ENCODE results near the gene ZNF587. TPM values are rescaled to one million over a fixed set of nuclear protein-coding genes. Genes with fewer than 3 reads are reported as not detected.
"Not testable (repeated sequence)": the region's sequence is repeated elsewhere in the genome, so short reads cannot be mapped to it uniquely, and the experiment has no call there.

Gene ZNF587
- total and polyA plus RNA-seq, 2 donors from 2014 or later: 3.7 to 37.3 TPM

- no peak overlapping the region for H3K27ac ChIP-seq (ENCODE audit: low read depth in 2 of 2, low read length in 2 of 2)
- H3K4me3 ChIP-seq (ENCODE audit: low read length in 3 of 3): no peak overlapping the region
- no peak for TF ChIP-seq CTCF (IDR thresholded peaks at IDR 0.05; ENCODE audit: borderline replicate concordance, extremely low read depth, insufficient read depth)
- no peaks in the 10 kb centered on the region for H3K27me3 ChIP-seq (ENCODE audit: control insufficient read depth, insufficient read depth, low read length)
- intact Hi-C loops (cut with DNase I): no loop called here
- H3K36me3 ChIP-seq (ENCODE audit: control insufficient read depth in 2 of 3, insufficient read depth in 3 of 3, low read length in 3 of 3): peaks cover 16 to 34% (median 25%) of the 10 kb centered on the region in 3 donors
- H3K4me1 ChIP-seq (ENCODE audit: control insufficient read depth in 2 of 3, insufficient read depth in 2 of 3, low read depth in 1 of 3, low read length in 3 of 3): no peaks in the 10 kb centered on the region
- FAIRE-seq (no peak), DNase-seq (no peak)
- peaks cover 14 to 46% (median 19%) of the 10 kb centered on the region in 3 donors for H3K9me3 ChIP-seq (ENCODE audit: control insufficient read depth in 2 of 3, insufficient read depth in 1 of 3, low read length in 3 of 3)
- no peak overlapping the region for H3K9ac ChIP-seq (ENCODE audit: low read length in 3 of 3)
Observed at GRCh38 chr19:57872450-57872849, 22.8 kb downstream of the ZNF587 start.

- H3K27me3 ChIP-seq (ENCODE audit: control insufficient read depth, insufficient read depth, low read length); H3K27ac ChIP-seq (ENCODE audit: low read depth in 2 of 2, low read length in 2 of 2); H3K9ac ChIP-seq (ENCODE audit: low read length in 3 of 3); DNase-seq; intact Hi-C loops (cut with DNase I); FAIRE-seq; H3K4me1 ChIP-seq (ENCODE audit: control insufficient read depth in 2 of 3, insufficient read depth in 2 of 3, low read depth in 1 of 3, low read length in 3 of 3): not testable (repeated sequence)
- Histone ChIP-seq H3K9me3 (ENCODE audit: control insufficient read depth in 2 of 3, insufficient read depth in 1 of 3, low read length in 3 of 3) (peaks cover 11 to 46% (median 17%) of the 10 kb centered on the region in 3 donors), H3K36me3 (ENCODE audit: control insufficient read depth in 2 of 3, insufficient read depth in 3 of 3, low read length in 3 of 3) (peaks cover 11 to 29% (median 19%) of the 10 kb centered on the region in 3 donors), H3K4me3 (ENCODE audit: low read length in 3 of 3) (peak overlapping the region in 1 of 3 donors; percentile 18)
Observed at GRCh38 chr19:57873883-57874799, 24.5 kb downstream of the ZNF587 start.

GRCh38 chr19:57886046-57886445 is 36.4 kb downstream of the ZNF587 start:
- no peak for DNase-seq
- intact Hi-C loops (cut with DNase I): no loop called here

More at GRCh38 chr19:57886046-57886445, 36.4 kb downstream of the ZNF587 start:
- Histone ChIP-seq H3K27me3 (ENCODE audit: control insufficient read depth, insufficient read depth, low read length) (no peaks in the 10 kb centered on the region), H3K9ac (ENCODE audit: low read length in 3 of 3) (no peak overlapping the region), H3K36me3 (ENCODE audit: control insufficient read depth in 2 of 3, insufficient read depth in 3 of 3, low read length in 3 of 3) (peaks cover 0 to 9% (median 0%) of the 10 kb centered on the region in 3 donors), H3K9me3 (ENCODE audit: control insufficient read depth in 2 of 3, insufficient read depth in 1 of 3, low read length in 3 of 3) (no peaks in the 10 kb centered on the region), H3K4me3 (ENCODE audit: low read length in 3 of 3) (no peak overlapping the region), H3K27ac (ENCODE audit: low read depth in 2 of 2, low read length in 2 of 2) (no peak overlapping the region), H3K4me1 (ENCODE audit: control insufficient read depth in 2 of 3, insufficient read depth in 2 of 3, low read depth in 1 of 3, low read length in 3 of 3) (peaks cover 2 to 5% (median 3%) of the 10 kb centered on the region in 3 donors)
- FAIRE-seq: no peak
- TF ChIP-seq CTCF (IDR thresholded peaks at IDR 0.05; ENCODE audit: borderline replicate concordance, extremely low read depth, insufficient read depth): no peak

All from kidney (tissue), 14 donors.